Sigmoid colon (tissue), 7 donors: ENCODE measurements around the gene F8. TPM values are rescaled to one million over a fixed set of nuclear protein-coding genes. Genes with fewer than 3 reads are reported as not detected.

Source experiments
- DNase-seq: peaks from one replicate; pipeline ENCODE4 v3.0.0-alpha.2; 2019
- H3K27ac ChIP-seq, 4 donors: fragments of 200-600 bp; sonication (generic); one replicate each; pipeline ENCODE4 v1.5.1; 2016 to 2019; ENCODE audit warnings: mild to moderate bottlenecking in 1 of 4
- H3K27me3 ChIP-seq, 3 donors: fragments of 200-600 bp; sonication (generic); one replicate each; pipeline ENCODE4 v1.5.1; 2019; ENCODE audit warnings: mild to moderate bottlenecking in 1 of 3
- H3K36me3 ChIP-seq, 4 donors: fragments of 200-600 bp; sonication (generic); one replicate each; pipeline ENCODE4 v1.5.1; 2016 to 2019
- H3K4me1 ChIP-seq, 4 donors: fragments of 200-600 bp; sonication (generic); one replicate each; pipeline ENCODE4 v1.5.1; 2017 to 2019
- H3K4me3 ChIP-seq, 4 donors: fragments of 200-600 bp; sonication (generic); one replicate each; pipeline ENCODE4 v1.5.1; 2017 to 2019; ENCODE audit warnings: mild to moderate bottlenecking in 2 of 4, moderate library complexity in 1 of 4
- H3K9me3 ChIP-seq, 4 donors: fragments of 200-600 bp in 3 of 4; sonication (generic) in 3 of 4; one replicate each; pipeline versions ENCODE4 v1.5.1 to v1.6.1; 2013 to 2019
- CTCF ChIP-seq, 4 experiments: fragments of 450-650 bp in 3 of 4; fragments of 200-600 bp in 1 of 4; IDR thresholded peaks; one replicate each; pipeline ENCODE4 v1.5.1; 2016 to 2019; ENCODE audit warnings: antibody characterized with exemption in 4 of 4, mild to moderate bottlenecking in 3 of 4, moderate library complexity in 2 of 4
- EP300 ChIP-seq, 4 donors: sonication (generic); formaldehyde crosslinking; IDR thresholded peaks; one replicate each; pipeline ENCODE4 v1.6.1; 2017; ENCODE audit warnings: antibody characterized with exemption in 4 of 4
- POLR2A ChIP-seq, 2 donors: fragments of 450-650 bp; IDR thresholded peaks; one replicate each; pipeline ENCODE4 v1.6.1; 2016; ENCODE audit warnings: antibody characterized with exemption in 2 of 2, mild to moderate bottlenecking in 2 of 2, moderate library complexity in 2 of 2
- POLR2AphosphoS5 ChIP-seq, 4 donors: sonication (generic); formaldehyde crosslinking; IDR thresholded peaks; one replicate each; pipeline ENCODE4 v1.6.1; 2017; ENCODE audit warnings: antibody characterized with exemption in 4 of 4
- WGBS, 2 donors: extraction: QIAGEN DNeasy Blood & Tissue Kit; methylation state at CpG; one replicate each; pipeline ENCODE4 v1.1.7; 2013; 5-methylcytosine and 5-hydroxymethylcytosine counted together
- intact Hi-C: fragments of 100-400 bp; cut with DNase I; formaldehyde crosslinking; loops from one replicate; pipeline ENCODE4 v1.15.1; 2023
- polyA plus RNA-seq, 3 donors: library from polyadenylated mRNA; stranded (reverse); fragments of 200-250 nt; gene quantifications; one replicate each; pipeline ENCODE4 v1.2.3, GENCODE V29; 2013
- total RNA-seq, 4 donors: library from RNA; depleted of rRNA; stranded (reverse); fragments of >200 nt; gene quantifications; one replicate each; pipeline ENCODE4 v1.1.0, GENCODE V29; 2016
- donor health status: healthy with polysubstance abuse.
- donor health status: Bipolar disorder and iron deficiency.
- donor health status: healthy.

F8 gene
- total and polyA plus RNA-seq, 7 donors, result 2.4 to 20.2 (median 10.0) TPM

DNA sequence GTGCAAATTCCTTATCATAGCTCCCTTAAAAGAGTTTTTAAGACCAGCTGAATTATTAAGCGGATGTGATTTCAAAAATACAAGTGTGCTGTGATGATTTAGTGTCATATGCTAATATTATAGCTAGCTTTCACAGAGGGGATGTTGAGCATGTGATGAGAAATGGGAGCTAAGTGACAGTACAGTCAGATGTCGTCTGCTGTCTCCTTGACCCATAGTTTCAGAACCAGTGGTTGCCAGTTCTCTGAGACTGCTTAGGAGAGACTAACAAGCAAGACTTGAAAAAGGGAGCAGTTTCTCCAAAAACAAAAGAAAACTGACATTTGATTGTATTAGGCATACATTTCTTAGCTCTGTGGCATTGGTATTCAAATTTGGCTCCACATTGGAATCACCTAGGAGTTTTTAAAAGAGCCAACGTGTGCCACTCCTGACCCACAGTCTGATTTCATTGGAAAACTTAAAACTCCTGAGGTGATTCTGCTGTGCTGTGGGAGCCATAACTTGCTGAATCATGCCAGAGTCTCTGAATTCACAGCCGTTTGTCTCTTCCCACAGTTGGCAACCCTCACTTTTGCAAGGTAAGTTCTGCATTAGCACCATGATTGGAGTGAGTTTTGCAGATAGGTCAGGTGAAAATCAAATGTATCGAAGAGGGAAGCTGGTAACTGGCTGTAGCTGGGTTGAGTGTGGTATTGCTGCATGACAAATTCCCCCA, 24.4 kb upstream of the F8 start:
- Histone ChIP-seq H3K36me3 (peaks cover 0 to 12% (median 0%) of the 10 kb centered on the region in 4 donors), H3K9me3 (no peaks in the 10 kb centered on the region), H3K4me3 (no peak overlapping the region), H3K27ac (no peak overlapping the region), H3K4me1 (no peaks in the 10 kb centered on the region), H3K27me3 (no peaks in the 10 kb centered on the region)
- TF ChIP-seq EP300 (IDR thresholded peaks at IDR 0.05), result no peak
- no peak for TF ChIP-seq POLR2AphosphoS5 (IDR thresholded peaks at IDR 0.05)
- no peak for TF ChIP-seq CTCF (IDR thresholded peaks at IDR 0.05)
- no peak for TF ChIP-seq POLR2A (IDR thresholded peaks at IDR 0.05)
- intact Hi-C loops, result no loop called here
- WGBS, 2 donors, result 90 to 93% methylated on average over 5 of the region's 5 CpGs
- no peak for DNase-seq

DNA sequence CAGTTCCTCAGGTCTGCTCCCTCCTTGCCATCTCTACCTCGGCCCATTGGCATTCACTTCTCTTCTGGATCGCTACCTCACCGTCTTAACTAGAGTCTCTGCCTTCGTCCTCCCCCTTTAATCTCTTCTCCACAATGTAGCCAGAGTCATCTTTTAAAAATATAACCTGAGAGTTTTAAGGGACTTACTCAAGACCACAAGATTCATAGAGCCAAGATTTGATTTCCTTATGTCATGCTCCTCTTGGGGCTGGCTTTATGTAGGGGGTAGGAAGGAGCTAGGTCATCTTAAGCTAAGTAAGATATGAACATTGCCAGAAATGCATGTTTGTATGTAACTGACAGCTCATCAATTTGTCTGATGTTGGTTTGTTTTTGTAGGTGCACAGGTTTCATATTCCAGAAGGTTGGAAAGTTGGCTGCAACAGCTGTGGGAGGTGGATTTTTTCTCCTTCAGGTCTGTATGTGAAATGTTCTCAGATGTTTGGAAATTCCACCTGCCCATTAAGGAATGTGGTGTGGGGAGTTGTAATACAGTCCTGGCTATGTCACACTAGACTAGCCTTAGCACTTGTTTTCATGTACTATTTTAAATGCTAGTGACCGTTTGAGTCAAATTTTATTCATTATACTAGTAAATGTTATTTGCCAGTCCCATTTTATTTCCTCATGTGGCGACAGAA, 23.7 kb upstream of the F8 start:
- WGBS, 2 donors, result 92% methylated on average over 6 of the region's 6 CpGs

GRCh38 chrX:155035688-155036087, 13.2 kb upstream of the F8 start:
- no peak for DNase-seq
- intact Hi-C loops, result no loop called here
- Histone ChIP-seq H3K36me3 (peaks cover 0 to 15% (median 0%) of the 10 kb centered on the region in 4 donors), H3K9me3 (peaks cover 0 to 2% (median 0%) of the 10 kb centered on the region in 4 donors), H3K4me3 (no peak overlapping the region), H3K4me1 (no peaks in the 10 kb centered on the region), H3K27ac (no peak overlapping the region), H3K27me3 (no peaks in the 10 kb centered on the region)
- 96 to 98% methylated on average over 4 of the region's 4 CpGs for WGBS, 2 donors
- no peak for TF ChIP-seq EP300 (IDR thresholded peaks at IDR 0.05)
- no peak for TF ChIP-seq POLR2A (IDR thresholded peaks at IDR 0.05)
- TF ChIP-seq POLR2AphosphoS5 (IDR thresholded peaks at IDR 0.05), result no peak
- no peak for TF ChIP-seq CTCF (IDR thresholded peaks at IDR 0.05)

More for the DNA sequence above, 23.7 kb upstream of the F8 start:
- no peak overlapping the region for H3K27ac ChIP-seq
- no peaks in the 10 kb centered on the region for H3K9me3 ChIP-seq
- peaks cover 0 to 12% (median 0%) of the 10 kb centered on the region in 4 donors for H3K36me3 ChIP-seq
- no peaks in the 10 kb centered on the region for H3K27me3 ChIP-seq
- intact Hi-C loops, result no loop called here
- H3K4me3 ChIP-seq, result no peak overlapping the region
- DNase-seq, result no peak
- H3K4me1 ChIP-seq, result no peaks in the 10 kb centered on the region
- TF ChIP-seq POLR2AphosphoS5 (IDR thresholded peaks at IDR 0.05) (no peak), EP300 (IDR thresholded peaks at IDR 0.05) (no peak), POLR2A (IDR thresholded peaks at IDR 0.05) (no peak), CTCF (IDR thresholded peaks at IDR 0.05) (no peak)

GRCh38 chrX:155031657-155032056, 9.1 kb upstream of the F8 start:
- Histone ChIP-seq H3K27ac (no peak overlapping the region), H3K9me3 (peaks cover 0 to 2% (median 0%) of the 10 kb centered on the region in 4 donors), H3K27me3 (no peaks in the 10 kb centered on the region), H3K36me3 (peaks cover 0 to 15% (median 0%) of the 10 kb centered on the region in 4 donors), H3K4me1 (peaks cover 0 to 14% (median 9%) of the 10 kb centered on the region in 4 donors), H3K4me3 (no peak overlapping the region)
- WGBS, 2 donors, result 87 to 94% methylated on average over 5 of the region's 5 CpGs
- no peak for DNase-seq
- intact Hi-C loops, result no loop called here
- no peak for TF ChIP-seq CTCF (IDR thresholded peaks at IDR 0.05)
- no peak for TF ChIP-seq EP300 (IDR thresholded peaks at IDR 0.05)
- TF ChIP-seq POLR2AphosphoS5 (IDR thresholded peaks at IDR 0.05), result no peak
- no peak for TF ChIP-seq POLR2A (IDR thresholded peaks at IDR 0.05)
